T follicular helper cell (primary cell): Measurements from ENCODE around the gene IL2RA.
"Not testable (repeated sequence)": the region's sequence is repeated elsewhere in the genome, so short reads cannot be mapped to it uniquely, and the experiment has no call there.

Experiments
- DNase-seq: peaks from one replicate; pipeline ENCODE4 v3.0.0-alpha.2; 2020; ENCODE audit warnings: low read depth

Gene IL2RA

DNA sequence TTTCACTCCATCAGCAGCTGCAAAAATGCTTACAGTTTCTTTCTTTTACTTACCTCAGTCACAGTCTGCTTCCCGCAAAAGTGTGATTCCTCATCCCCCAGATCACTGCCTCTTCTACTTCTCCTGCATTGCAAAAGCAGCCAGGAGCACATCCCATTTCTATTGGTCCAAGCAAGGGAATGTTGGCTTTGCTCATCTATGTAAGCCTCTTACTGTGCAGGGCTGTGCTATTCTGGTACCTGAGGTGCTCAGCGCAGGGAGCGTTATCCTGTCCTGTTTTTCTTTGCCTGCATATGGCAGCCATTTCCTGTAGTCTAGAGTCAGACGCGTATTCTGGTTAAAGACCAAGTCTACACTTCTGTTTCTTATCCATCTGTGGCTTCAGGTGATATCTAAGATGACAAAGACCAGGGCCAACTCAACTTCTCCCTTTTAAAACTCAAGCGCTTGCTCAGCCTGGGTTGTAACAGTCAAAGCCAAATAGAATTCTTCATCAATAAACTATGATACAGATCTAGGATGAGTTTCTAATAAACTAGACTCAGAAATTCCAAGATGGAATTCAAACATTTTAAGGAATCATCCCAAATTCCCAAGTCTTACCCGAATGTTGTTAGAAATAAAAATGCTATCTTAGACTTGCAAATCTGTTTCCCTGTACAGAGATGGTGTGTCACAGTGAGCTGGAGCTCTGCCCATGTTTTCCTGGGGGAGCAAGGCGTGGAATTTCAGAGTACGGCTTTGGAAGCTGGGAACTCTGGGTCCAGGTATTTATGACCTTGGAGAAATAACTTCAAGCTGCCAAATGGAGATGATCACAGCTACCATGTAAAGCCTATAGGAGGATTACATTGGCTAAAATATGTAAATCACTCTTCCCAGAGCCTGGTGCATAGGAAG, 20.6 kb upstream of the IL2RA start:
- no peak for DNase-seq

GRCh38 chr10:6080417-6080973, 18.3 kb upstream of the IL2RA start:
- DNase-seq = no peak

GRCh38 chr10:6079044-6079443, 16.9 kb upstream of the IL2RA start:
- DNase-seq = no peak

- DNase-seq = no peak
Measured at GRCh38 chr10:6077071-6077675, 15.0 kb upstream of the IL2RA start.

GRCh38 chr10:6074489-6075301, 12.5 kb upstream of the IL2RA start:
- no peak for DNase-seq

DNA sequence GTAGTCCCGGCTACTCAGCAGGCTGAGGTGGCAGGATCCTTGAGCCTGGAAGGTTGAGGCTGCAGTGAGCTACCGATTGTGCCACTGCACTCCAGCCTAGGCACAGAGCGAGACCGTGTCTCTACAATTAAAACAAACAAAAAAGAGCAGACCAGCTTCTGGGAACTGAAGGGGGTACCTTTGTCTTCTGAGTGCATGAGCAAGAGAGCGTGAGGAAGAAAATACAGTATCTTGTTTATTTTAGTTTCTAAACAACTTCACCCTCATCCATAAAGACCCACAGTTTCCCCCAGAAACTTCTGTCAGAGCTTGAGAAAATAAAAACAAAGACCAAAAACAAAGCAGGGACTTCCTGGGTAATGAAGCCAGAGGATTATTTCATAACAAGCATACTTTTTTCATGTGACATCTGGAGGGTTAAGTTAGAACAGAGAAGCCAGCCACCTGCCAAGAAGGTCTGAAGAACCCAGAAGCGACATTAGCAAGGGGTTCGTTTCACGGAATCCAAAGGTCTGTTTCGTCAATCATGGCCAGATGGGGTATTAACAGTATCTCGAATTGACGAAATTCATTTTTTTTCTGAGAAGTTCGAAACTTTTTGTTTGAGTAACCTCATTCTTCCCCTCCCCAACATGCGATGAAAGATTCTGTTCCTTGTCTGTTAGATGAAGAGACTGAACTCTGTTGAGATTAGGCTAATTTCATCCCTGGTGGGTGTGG, 10.2 kb upstream of the IL2RA start:
- no peak for DNase-seq

DNA sequence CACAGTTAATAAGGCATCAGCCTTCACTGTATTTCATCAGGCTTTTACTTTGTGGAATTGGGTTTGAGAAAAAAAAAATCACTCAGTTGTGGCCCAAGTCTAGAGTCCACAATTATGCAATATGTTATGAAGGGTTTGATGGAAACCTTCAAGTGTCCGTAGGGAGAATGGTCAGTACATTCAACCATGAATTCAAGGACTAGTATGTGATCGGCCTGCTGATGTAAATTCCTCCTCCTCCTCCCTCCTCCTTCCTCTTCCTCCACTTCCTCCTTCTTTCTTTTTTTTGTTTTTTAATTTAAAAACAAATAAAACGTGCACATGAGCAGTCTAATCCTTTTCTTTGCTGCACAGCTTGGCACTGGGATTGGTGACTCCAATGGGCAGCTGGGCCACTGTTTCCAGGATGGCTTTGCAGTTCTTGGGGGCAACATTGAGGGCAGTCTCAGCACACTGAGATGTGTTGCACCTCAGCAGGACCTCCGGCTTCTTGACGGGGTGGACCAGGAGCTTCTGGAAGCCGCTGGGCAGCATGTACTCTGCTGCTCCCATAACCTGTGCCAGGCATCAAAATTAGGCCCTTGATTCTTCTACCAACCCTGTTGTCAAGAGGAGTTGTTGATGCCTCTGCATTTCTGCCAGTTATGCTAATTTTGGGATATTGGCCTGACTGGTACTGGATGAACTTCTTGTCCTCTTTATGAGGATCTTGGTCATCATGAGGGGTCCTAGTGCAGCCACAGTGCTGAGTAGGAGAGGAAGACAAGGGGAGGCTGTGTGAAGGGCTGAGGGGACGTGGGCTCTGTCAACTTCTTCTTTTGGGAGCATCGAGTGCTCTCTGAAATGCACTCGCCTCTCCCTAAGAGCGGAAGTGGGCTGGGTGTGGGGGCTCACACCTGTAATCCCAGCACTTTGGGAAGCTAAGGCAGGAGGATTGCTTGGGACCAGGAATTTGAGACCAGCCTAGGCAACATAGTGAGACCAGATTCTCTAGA, 9.3 kb upstream of the IL2RA start:
- no peak for DNase-seq

- DNase-seq = no peak
Measured at GRCh38 chr10:6070660-6071059, 8.5 kb upstream of the IL2RA start.

DNA sequence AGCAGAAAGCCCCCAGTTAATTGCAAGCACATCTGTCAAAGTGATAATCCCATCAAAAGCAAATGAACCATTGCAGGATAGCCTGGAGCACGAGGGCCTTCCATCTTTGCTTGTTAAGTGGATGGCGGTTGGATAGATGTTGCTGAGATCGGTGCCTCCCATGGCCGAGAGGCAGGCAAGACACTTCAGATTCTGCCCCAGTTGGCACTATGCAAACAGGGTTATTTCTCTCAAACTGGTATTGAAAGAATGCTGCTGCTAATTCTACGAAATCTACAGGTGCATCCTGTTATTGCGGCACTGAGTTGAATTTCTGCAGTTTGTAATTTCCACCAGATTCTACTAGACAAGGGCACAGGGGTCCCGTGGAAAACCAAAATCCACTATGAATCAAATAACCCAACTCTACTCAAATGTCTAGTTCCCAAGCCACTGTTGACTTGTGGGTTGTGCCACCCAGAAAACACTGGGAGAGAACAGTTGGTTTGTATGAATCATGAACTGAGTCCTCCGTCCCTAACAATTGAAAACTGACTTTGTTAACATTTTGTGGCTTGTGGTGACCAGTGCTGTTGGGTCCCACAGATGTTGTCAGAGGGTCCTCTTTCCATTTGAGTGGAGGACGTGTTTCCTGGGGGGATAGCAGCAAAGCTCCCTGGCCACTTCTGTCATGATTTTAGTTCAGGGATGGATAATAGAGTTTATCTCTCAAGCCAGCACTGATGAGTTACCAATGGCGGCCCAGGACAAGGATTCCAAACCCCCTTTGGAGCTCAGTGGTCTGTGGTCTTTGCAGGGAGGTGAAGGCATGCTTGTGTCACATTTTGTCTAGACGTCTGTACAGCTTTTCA, 7.1 kb upstream of the IL2RA start:
- DNase-seq = no peak

GRCh38 chr10:6068422-6068821, 6.3 kb upstream of the IL2RA start:
- DNase-seq = no peak

DNA sequence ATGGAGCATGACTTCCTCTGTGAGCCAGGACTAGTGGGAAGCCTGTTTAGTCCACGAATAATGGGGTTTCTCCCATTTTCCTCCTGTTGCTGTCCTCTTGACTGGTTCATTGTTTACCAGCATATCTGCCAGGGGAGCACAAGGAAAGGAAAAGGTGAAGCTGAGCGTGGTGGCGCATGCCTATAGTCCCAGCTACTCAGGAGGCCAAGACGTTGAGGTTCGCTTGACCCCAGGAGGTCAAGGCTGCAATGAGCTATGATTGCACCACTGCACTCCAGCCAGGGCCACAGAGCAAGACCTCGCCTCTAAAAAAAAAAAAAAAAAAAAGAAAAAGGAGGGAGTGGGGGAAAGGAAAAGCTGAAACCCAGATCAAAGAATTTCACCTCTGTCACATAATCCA, 5.8 kb upstream of the IL2RA start:
- DNase-seq = no peak

DNA sequence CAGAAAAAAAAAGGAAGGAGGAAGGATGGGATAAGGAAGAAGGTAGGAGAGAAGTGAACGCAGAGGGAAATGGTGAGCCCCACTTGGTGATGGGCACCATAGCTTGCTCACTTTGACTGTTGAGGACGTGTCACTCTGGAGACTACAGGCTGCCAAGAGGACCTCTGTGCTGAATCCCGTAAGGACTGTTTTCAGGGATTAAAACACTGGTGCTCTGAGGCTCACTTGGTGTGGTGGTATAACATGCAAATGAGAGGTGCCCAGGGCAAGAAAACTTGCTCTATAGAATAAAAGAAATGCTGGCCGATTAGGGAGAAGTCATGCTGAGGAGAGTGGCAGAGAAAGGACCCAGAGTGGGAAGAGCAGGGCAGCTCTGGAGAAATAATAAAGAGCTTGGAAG, 5.3 kb upstream of the IL2RA start:
- no peak for DNase-seq

- DNase-seq = no peak
Measured at GRCh38 chr10:6065835-6066234, 3.7 kb upstream of the IL2RA start.

- no peak for DNase-seq
Measured at GRCh38 chr10:6065406-6065805, 3.2 kb upstream of the IL2RA start.

GRCh38 chr10:6064726-6065125, 2.6 kb upstream of the IL2RA start:
- not testable (repeated sequence) for DNase-seq

DNA sequence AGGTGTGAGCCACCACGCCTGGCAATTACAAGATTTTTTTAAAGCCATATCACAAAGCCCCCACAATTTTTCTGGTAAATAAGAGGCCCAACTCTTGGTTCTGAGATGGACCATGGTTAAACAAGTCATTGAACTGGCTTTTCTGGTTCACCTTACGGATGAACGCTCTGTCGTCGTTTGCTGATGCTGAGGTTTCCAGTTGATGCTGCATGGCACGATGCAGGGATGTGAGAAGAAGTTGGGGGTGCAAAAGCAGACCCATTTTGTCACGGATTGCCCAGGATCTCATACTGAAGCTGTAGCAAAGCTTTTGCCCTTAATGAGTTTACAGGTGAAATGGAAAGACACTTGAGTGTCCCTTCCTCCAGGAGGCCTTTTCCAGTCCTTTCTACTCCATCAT, 2.0 kb upstream of the IL2RA start:
- DNase-seq = no peak

DNA sequence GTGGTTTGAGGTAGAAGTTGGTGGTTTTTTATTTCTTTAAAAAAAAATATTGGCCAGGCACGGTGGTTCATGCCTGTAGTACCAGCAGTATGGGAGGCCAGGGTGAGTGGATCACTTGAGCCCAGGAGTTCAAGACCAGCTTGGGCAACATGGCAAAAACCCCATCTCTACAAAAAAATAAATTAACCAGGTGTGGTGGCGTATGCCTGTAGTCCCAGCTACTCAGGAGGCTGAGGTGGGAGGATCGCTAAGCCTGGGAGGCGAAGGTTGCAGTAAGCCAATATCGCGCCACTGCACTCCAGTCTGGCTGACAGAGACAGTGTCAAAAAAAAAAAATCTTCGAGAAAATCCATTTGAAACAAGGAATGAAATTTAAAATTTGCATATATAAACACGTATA, 1.1 kb downstream of the IL2RA start:
- DNase-seq = no peak

- no peak for DNase-seq
Measured at GRCh38 chr10:6059506-6059905, 2.7 kb downstream of the IL2RA start.

DNA sequence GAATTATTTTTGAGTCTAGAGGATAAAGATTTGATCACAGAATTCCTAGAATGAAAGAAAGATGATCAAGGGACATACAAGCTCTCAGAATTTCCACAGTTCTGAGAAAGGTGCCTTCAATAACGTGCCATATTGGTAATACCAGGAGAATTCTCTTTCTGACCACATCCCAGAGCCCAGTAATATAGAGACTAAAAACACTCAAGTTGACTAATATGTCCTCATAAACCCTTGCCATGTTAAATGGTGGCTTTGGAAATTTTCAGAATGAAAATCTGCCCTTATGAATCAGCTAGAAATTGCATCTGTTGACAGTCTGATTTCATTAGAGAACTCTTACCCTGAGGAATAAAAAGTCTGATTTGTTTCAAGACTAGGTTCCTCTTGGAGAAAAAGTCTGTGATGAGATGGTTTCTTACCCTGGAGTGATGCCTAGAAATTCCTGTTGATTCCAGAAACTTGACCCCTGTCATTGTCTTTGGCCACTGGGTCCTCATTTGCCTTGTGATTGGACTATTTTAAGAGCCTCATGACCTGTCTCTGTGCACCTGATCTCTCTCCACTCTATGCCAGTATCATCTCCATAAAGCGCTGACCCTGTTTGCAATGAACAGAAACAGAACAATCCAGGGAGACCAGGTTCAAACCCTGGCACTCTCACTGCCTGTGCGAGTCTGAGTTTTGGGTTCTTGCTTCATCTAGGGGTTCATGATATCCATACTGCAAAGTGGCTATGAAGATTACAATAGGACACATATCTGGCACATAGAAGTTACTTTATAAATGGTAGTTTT, 3.3 kb downstream of the IL2RA start:
- DNase-seq = no peak
